HepG2 (cell line): ENCODE measurements around the gene NFS1. TPM values are rescaled to one million over a fixed set of nuclear protein-coding genes. Genes with fewer than 3 reads are reported as not detected.

Experiments
- ATF2 ChIP-seq: sonication (generic); formaldehyde crosslinking; IDR thresholded peaks from 2 replicates; pipeline ENCODE4 v1.4.0; 2020; ENCODE audit warnings: missing genetic modification reagents
- CTCF ChIP-seq: sonication (generic); formaldehyde crosslinking; IDR thresholded peaks from 2 replicates; pipeline ENCODE4 v1.5.0; 2020; ENCODE audit warnings: mild to moderate bottlenecking, missing genetic modification reagents, moderate library complexity
- HNRNPK ChIP-seq: fragments of 200-400 bp; formaldehyde crosslinking; IDR thresholded peaks from 2 replicates; pipeline ENCODE4 v1.6.1; 2018; ENCODE audit warnings: low read length, low read depth, moderate library complexity, mild to moderate bottlenecking; ENCODE audit not compliant: poor library complexity, severe bottlenecking
- HNRNPUL1 ChIP-seq: fragments of 200-400 bp; formaldehyde crosslinking; IDR thresholded peaks from 2 replicates; pipeline ENCODE4 v1.6.1; 2017; ENCODE audit warnings: low read depth, mild to moderate bottlenecking, low read length, moderate library complexity
- NFIC ChIP-seq: IDR thresholded peaks from 2 replicates; pipeline ENCODE4 v1.6.1; 2012; ENCODE audit warnings: mild to moderate bottlenecking, low read length, inconsistent platforms
- PATZ1 ChIP-seq: sonication (generic); formaldehyde crosslinking; IDR thresholded peaks from 2 replicates; pipeline ENCODE4 v1.4.0; 2020; ENCODE audit warnings: missing genetic modification reagents
- SOX6 ChIP-seq, 2 experiments: fragments of 450-650 bp in 1 of 2; sonication (generic) in 1 of 2; formaldehyde crosslinking in 1 of 2; IDR thresholded peaks; 2 replicates each; pipeline versions ENCODE4 v1.4.0 to v1.6.1; 2017 to 2020; ENCODE audit warnings: antibody characterized with exemption in 1 of 2, mild to moderate bottlenecking in 1 of 2, missing genetic modification reagents in 1 of 2
- ZFP36L1 ChIP-seq: sonication (generic); formaldehyde crosslinking; IDR thresholded peaks from 2 replicates; pipeline ENCODE4 v1.8.0; 2022; ENCODE audit warnings: mild to moderate bottlenecking, missing genetic modification reagents, moderate library complexity
- ZNF205 ChIP-seq: IDR thresholded peaks from 2 replicates; pipeline ENCODE4 v1.6.1; 2018; ENCODE audit warnings: missing biosample characterization, missing genetic modification reagents
- ZNF335 ChIP-seq: sonication (generic); formaldehyde crosslinking; IDR thresholded peaks from 2 replicates; pipeline ENCODE4 v1.4.0; 2020; ENCODE audit warnings: missing genetic modification reagents
- ZNF33A ChIP-seq: sonication (generic); formaldehyde crosslinking; IDR thresholded peaks from 2 replicates; pipeline ENCODE4 v1.5.1; 2020; ENCODE audit warnings: missing genetic modification reagents, mild to moderate bottlenecking, moderate library complexity, borderline replicate concordance
- ZNF598 ChIP-seq: sonication (generic); formaldehyde crosslinking; IDR thresholded peaks from 2 replicates; pipeline ENCODE4 v1.5.1; 2020; ENCODE audit warnings: mild to moderate bottlenecking, missing genetic modification reagents, borderline replicate concordance
- ZNF781 ChIP-seq: sonication (generic); formaldehyde crosslinking; IDR thresholded peaks from 2 replicates; pipeline ENCODE4 v1.5.1; 2020; ENCODE audit warnings: borderline replicate concordance, mild to moderate bottlenecking, missing genetic modification reagents; ENCODE audit errors: not compliant biosample characterization
- polyA plus RNA-seq, 8 experiments: library from polyadenylated mRNA; depleted of rRNA in 3 of 8; stranded (reverse) in 7 of 8; unstranded in 1 of 8; fragments of >200 nt; fragmentation: Illumina TruSeq in 4 of 8; extraction: Trizol in 4 of 8; gene quantifications; 2 replicates each; pipeline versions ENCODE4 v1.2.1 to v1.2.3, GENCODE V29; 2011 to 2016; ENCODE audit warnings: low read depth in 4 of 8, missing spikeins in 1 of 8, mixed read lengths in 1 of 8; ENCODE audit not compliant: insufficient read depth in 1 of 8
- total RNA-seq, 5 experiments: library from RNA; depleted of rRNA; stranded (reverse); fragments of >200 nt; fragmentation: Illumina TruSeq; extraction: Trizol; gene quantifications; 2 replicates each; pipeline ENCODE4 v1.2.3, GENCODE V29; 2016; ENCODE audit warnings: low read depth in 1 of 5
- TF ChIP-seq, protein P1 (sequence below): sonication (generic); formaldehyde crosslinking; IDR thresholded peaks from 2 replicates; pipeline ENCODE4 v1.8.0; 2022; ENCODE audit warnings: mild to moderate bottlenecking, missing genetic modification reagents, borderline replicate concordance
- TF ChIP-seq, protein P2 (sequence below): fragments of 450-650 bp; IDR thresholded peaks from 2 replicates; pipeline ENCODE4 v1.6.1; 2016

The NFS1 gene
- total and polyA plus RNA-seq, 2 of the 13 experiments (the other 11 are each of a cell fraction or from before 2014, with no cell fraction given) = 65.9 to 88.1 TPM

- TF ChIP-seq CTCF (CRISPR knock-in tag) (no peak), ATF2 (CRISPR knock-in tag) (no peak; the same call in 1 of the 2 replicates), SOX6 (IDR thresholded peaks at IDR 0.05) (no peak), SOX6 (CRISPR knock-in tag; IDR thresholded peaks at IDR 0.05) (no peak), HNRNPUL1 (no peak), ZFP36L1 (CRISPR knock-in tag) (no peak), ZNF33A (CRISPR knock-in tag) (no peak), PATZ1 (CRISPR knock-in tag) (no peak), ZNF335 (CRISPR knock-in tag) (no peak), NFIC (no peak; the same call in 1 of the 2 replicates), ZNF598 (no peak), ZNF205 (CRISPR knock-in tag) (no peak), ZNF781 (CRISPR knock-in tag) (no peak), HNRNPK (no peak)
- TF ChIP-seq, protein P1, sequence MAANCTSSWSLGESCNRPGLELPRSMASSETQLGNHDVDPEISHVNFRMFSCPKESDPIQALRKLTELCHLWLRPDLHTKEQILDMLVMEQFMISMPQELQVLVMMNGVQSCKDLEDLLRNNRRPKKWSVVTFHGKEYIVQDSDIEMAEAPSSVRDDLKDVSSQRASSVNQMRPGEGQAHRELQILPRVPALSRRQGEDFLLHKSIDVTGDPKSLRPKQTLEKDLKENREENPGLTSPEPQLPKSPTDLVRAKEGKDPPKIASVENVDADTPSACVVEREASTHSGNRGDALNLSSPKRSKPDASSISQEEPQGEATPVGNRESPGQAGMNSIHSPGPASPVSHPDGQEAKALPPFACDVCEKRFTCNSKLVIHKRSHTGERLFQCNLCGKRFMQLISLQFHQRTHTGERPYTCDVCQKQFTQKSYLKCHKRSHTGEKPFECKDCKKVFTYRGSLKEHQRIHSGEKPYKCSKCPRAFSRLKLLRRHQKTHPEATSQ (CRISPR knock-in tag) = no peak
- TF ChIP-seq, protein P2, sequence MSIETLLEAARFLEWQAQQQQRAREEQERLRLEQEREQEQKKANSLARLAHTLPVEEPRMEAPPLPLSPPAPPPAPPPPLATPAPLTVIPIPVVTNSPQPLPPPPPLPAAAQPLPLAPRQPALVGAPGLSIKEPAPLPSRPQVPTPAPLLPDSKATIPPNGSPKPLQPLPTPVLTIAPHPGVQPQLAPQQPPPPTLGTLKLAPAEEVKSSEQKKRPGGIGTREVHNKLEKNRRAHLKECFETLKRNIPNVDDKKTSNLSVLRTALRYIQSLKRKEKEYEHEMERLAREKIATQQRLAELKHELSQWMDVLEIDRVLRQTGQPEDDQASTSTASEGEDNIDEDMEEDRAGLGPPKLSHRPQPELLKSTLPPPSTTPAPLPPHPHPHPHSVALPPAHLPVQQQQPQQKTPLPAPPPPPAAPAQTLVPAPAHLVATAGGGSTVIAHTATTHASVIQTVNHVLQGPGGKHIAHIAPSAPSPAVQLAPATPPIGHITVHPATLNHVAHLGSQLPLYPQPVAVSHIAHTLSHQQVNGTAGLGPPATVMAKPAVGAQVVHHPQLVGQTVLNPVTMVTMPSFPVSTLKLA = 0 out of 2 replicates have a peak, but pooled peaks have one; percentile 9
Observed at GRCh38 chr20:35663516-35664465, 35.4 kb downstream of the NFS1 start (continued).
